Naive thymus-derived CD4-positive, alpha-beta T cell (primary cell): ENCODE measurements around the gene SACS. TPM values are rescaled to one million over a fixed set of nuclear protein-coding genes. Genes with fewer than 3 reads are reported as not detected.

Source experiments
- ATAC-seq: fragments of 150-1000 bp; cut with Tn5 transposase; 2 replicates; pipeline ENCODE4 v1.10.0; 2021; ENCODE audit warnings: mild to moderate bottlenecking, moderate library complexity
- CTCF ChIA-PET: fragments of 350-600 bp; sonication (Branson Sonifier 250); formaldehyde crosslinking; loops from one replicate; lab custom pipeline; 2021; ENCODE audit warnings: antibody characterized with exemption; lab: Charles Lee
- POLR2A ChIA-PET: fragments of 350-600 bp; sonication (Branson Sonifier 250); formaldehyde crosslinking; loops from one replicate; lab custom pipeline; 2021; ENCODE audit warnings: antibody characterized with exemption, inconsistent platforms; lab: Charles Lee
- DNase-seq, 9 donors: peaks; one replicate each; pipeline versions ENCODE4 v3.0.0 to v3.0.0-alpha.2; 2020 to 2022; ENCODE audit warnings: mixed read lengths in 1 of 9
- H3K27ac ChIP-seq: one replicate; pipeline ENCODE4 v1.7.0; 2013; ENCODE audit warnings: mild to moderate bottlenecking, low read depth, low read length, moderate library complexity
- H3K27me3 ChIP-seq, 2 donors: one replicate each; pipeline ENCODE4 v1.7.0; 2013; ENCODE audit warnings: low read length in 2 of 2, mild to moderate bottlenecking in 2 of 2, moderate library complexity in 2 of 2; ENCODE audit not compliant: control insufficient read depth in 2 of 2, insufficient read depth in 2 of 2
- H3K36me3 ChIP-seq, 3 experiments: 1 replicate in 2 of 3; 2 replicates in 1 of 3; pipeline ENCODE4 v1.7.0; 2013; ENCODE audit warnings: low read length in 3 of 3, mild to moderate bottlenecking in 3 of 3, moderate library complexity in 1 of 3; ENCODE audit not compliant: insufficient read depth in 3 of 3, control insufficient read depth in 2 of 3
- H3K4me1 ChIP-seq, 2 donors: one replicate each; pipeline ENCODE4 v1.7.0; 2013; ENCODE audit warnings: low read length in 2 of 2, mild to moderate bottlenecking in 2 of 2, moderate library complexity in 1 of 2; ENCODE audit not compliant: control insufficient read depth in 2 of 2, insufficient read depth in 2 of 2
- H3K4me3 ChIP-seq: 2 replicates; pipeline ENCODE4 v1.7.0; 2013; ENCODE audit warnings: mild to moderate bottlenecking, low read length
- H3K9me3 ChIP-seq, 3 experiments: 1 replicate in 2 of 3; 2 replicates in 1 of 3; pipeline ENCODE4 v1.7.0; 2013; ENCODE audit warnings: low read length in 3 of 3; ENCODE audit not compliant: control insufficient read depth in 2 of 3
- H3K27ac Mint-ChIP-seq, 9 donors: one replicate each; pipeline ENCODE4 v1.8.0; 2020 to 2022; ENCODE audit warnings: mixed read lengths in 9 of 9, mild to moderate bottlenecking in 8 of 9, moderate library complexity in 5 of 9, inconsistent platforms in 2 of 9
- H3K27me3 Mint-ChIP-seq, 5 donors: one replicate each; pipeline ENCODE4 v1.8.0; 2021 to 2022; ENCODE audit warnings: mixed read lengths in 5 of 5, mild to moderate bottlenecking in 1 of 5
- H3K36me3 Mint-ChIP-seq, 5 donors: one replicate each; pipeline ENCODE4 v1.8.0; 2020 to 2022; ENCODE audit warnings: mixed read lengths in 5 of 5, mild to moderate bottlenecking in 3 of 5, inconsistent platforms in 1 of 5
- H3K4me1 Mint-ChIP-seq, 7 donors: one replicate each; pipeline ENCODE4 v1.8.0; 2020 to 2022; ENCODE audit warnings: mixed read lengths in 7 of 7, mild to moderate bottlenecking in 3 of 7, inconsistent platforms in 1 of 7
- H3K4me3 Mint-ChIP-seq, 10 donors: one replicate each; pipeline ENCODE4 v1.8.0; 2020 to 2022; ENCODE audit warnings: mild to moderate bottlenecking in 10 of 10, mixed read lengths in 10 of 10, moderate library complexity in 6 of 10, inconsistent platforms in 2 of 10
- H3K9me3 Mint-ChIP-seq, 11 donors: one replicate each; pipeline ENCODE4 v1.8.0; 2020 to 2022; ENCODE audit warnings: mixed read lengths in 11 of 11, mild to moderate bottlenecking in 4 of 11, inconsistent platforms in 1 of 11, moderate library complexity in 1 of 11
- intact Hi-C, 2 donors: fragments of 100-400 bp; cut with micrococcal nuclease; formaldehyde crosslinking; loops; one replicate each; pipeline ENCODE4 v1.15.1; 2023
- polyA plus RNA-seq, 2 donors: library from polyadenylated mRNA; unstranded; fragments of 300-500 nt; fragmentation: Illumina TruSeq; gene quantifications; one replicate each; pipeline ENCODE4 v1.2.3, GENCODE V29; 2021
- total RNA-seq, 6 experiments: library from RNA in 5 of 6; stranded (reverse) in 5 of 6; gene quantifications; 1 replicate in 5 of 6; 2 replicates in 1 of 6; pipeline ENCODE4 v1.2.3 and lab custom pipeline; 2021 to 2026

The SACS gene
- total and polyA plus RNA-seq, 7 experiments from 2014 or later: 3.7 to 31.7 (median 13.3) TPM

DNA sequence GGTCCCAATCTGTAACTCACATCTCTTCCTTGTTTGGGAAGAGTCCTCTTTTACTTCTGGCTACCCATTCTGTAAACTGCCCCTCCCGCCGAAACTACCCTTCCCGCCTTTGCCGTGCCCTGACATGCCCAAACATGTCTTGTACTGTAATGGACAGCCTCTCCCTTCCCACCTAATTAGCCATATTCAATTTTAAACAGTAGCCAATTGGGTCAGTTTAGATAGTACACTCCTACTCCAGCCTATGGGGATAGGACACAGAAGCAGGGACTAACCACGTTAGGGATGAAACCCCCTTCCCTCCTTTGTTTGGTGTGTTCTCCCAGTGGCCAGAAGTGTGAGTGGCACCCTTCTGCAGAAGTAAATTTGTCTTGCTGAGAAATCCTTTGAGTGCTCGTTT, 34.2 kb downstream of the SACS start:
- H3K27me3 Mint-ChIP-seq: peaks cover 0 to 20% (median 16%) of the 10 kb centered on the region in 5 donors
- no peak overlapping the region for H3K4me3 Mint-ChIP-seq
- peaks cover 10 to 21% (median 12%) of the 10 kb centered on the region in 11 donors for H3K9me3 Mint-ChIP-seq
- Histone ChIP-seq H3K36me3 (no peaks in the 10 kb centered on the region), H3K27me3 (no peaks in the 10 kb centered on the region), H3K27ac (no peak overlapping the region), H3K4me3 (no peak overlapping the region), H3K9me3 (peaks cover 0 to 5% (median 0%) of the 10 kb centered on the region in 3 experiments), H3K4me1 (no peaks in the 10 kb centered on the region)
- no peak overlapping the region for H3K27ac Mint-ChIP-seq
- ChIA-PET CTCF (no interaction called here), POLR2A (no interaction called here)
- peaks cover 3 to 7% (median 5%) of the 10 kb centered on the region in 5 donors for H3K36me3 Mint-ChIP-seq
- peaks cover 0 to 3% (median 0%) of the 10 kb centered on the region in 7 donors for H3K4me1 Mint-ChIP-seq
- no peak for ATAC-seq
- intact Hi-C loops: no loop called here
- no peak for DNase-seq

DNA sequence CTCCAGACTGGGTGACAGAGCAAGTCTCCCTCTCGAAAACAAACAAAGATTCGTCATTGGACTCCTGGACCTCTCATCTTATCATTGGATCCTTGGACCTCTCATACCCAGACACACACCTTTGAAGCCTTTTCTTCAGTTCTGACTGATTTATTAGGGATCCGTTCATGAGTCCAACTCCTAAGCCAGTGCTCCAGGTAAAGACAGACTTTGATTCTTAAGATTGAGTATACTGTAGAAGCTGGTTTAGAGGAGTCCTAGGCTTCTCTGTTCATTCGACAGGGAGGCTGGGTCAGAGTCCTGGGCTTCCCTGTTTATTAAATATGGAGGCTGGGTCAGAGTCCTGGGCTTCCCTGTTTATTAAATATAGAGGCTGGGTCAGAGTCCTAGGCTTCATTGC, 38.7 kb downstream of the SACS start:
- Histone ChIP-seq H3K9me3 (peaks cover 0 to 5% (median 0%) of the 10 kb centered on the region in 3 experiments), H3K36me3 (no peaks in the 10 kb centered on the region), H3K4me3 (no peak overlapping the region), H3K27me3 (no peaks in the 10 kb centered on the region), H3K4me1 (no peaks in the 10 kb centered on the region), H3K27ac (no peak overlapping the region)
- DNase-seq: no peak
- ATAC-seq: no peak
- Mint-ChIP-seq H3K9me3 (peaks cover 4 to 14% (median 9%) of the 10 kb centered on the region in 11 donors), H3K4me1 (peaks cover 0 to 3% (median 0%) of the 10 kb centered on the region in 7 donors), H3K27ac (no peak overlapping the region), H3K4me3 (no peak overlapping the region), H3K27me3 (peaks cover 1 to 9% (median 4%) of the 10 kb centered on the region in 5 donors), H3K36me3 (peaks cover 1 to 7% (median 5%) of the 10 kb centered on the region in 5 donors)
- CTCF ChIA-PET: interaction anchor here (1.0 kb wide), 1 partner anchor 12 kb away, joined by 3 read pairs; no protein-coding TSS in a partner anchor
- intact Hi-C loops: no loop called here
- POLR2A ChIA-PET: no interaction called here

GRCh38 chr13:23392925-23393645, 40.4 kb downstream of the SACS start:
- ChIA-PET POLR2A (no interaction called here), CTCF (no interaction called here)
- H3K36me3 Mint-ChIP-seq: no peaks in the 10 kb centered on the region
- no peaks in the 10 kb centered on the region for H3K27me3 ChIP-seq
- no peak overlapping the region for H3K27ac ChIP-seq
- H3K9me3 ChIP-seq: no peaks in the 10 kb centered on the region
- no peak overlapping the region for H3K4me3 Mint-ChIP-seq
- H3K4me1 Mint-ChIP-seq: no peaks in the 10 kb centered on the region
- ATAC-seq: no peak
- H3K36me3 ChIP-seq: no peaks in the 10 kb centered on the region
- H3K4me1 ChIP-seq: no peaks in the 10 kb centered on the region
- intact Hi-C loops: no loop called here
- H3K27ac Mint-ChIP-seq: no peak overlapping the region
- peaks cover 0 to 1% (median 0%) of the 10 kb centered on the region in 11 donors for H3K9me3 Mint-ChIP-seq
- no peak overlapping the region for H3K4me3 ChIP-seq
- DNase-seq: no peak
- peaks cover 0 to 4% (median 3%) of the 10 kb centered on the region in 5 donors for H3K27me3 Mint-ChIP-seq

DNA sequence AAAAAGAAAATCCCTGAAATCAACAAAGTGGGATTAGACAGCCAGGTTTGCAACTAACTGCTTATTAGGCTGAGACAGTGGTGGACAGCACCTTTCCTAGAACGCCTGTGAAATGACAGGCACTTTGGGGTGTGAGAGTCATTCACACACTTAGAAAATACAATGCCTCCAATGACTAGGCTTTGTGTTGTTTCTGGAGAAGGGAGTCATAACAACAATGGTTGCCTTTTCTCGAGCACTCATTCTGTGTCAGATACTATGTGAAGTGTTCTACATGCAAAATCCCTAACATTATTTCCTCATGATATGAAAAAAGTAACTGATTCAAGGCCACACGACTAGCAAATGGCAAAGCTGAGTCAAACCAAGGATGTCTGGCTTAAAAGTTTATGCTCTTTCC, 41.2 kb downstream of the SACS start:
- Histone ChIP-seq H3K4me1 (no peaks in the 10 kb centered on the region), H3K27me3 (no peaks in the 10 kb centered on the region), H3K27ac (no peak overlapping the region), H3K36me3 (no peaks in the 10 kb centered on the region), H3K9me3 (no peaks in the 10 kb centered on the region), H3K4me3 (no peak overlapping the region)
- intact Hi-C loops: no loop called here
- ATAC-seq: no peak
- H3K4me1 Mint-ChIP-seq: no peaks in the 10 kb centered on the region
- no peak overlapping the region for H3K4me3 Mint-ChIP-seq
- POLR2A ChIA-PET: no interaction called here
- H3K27ac Mint-ChIP-seq: no peak overlapping the region
- peaks cover 0 to 9% (median 4%) of the 10 kb centered on the region in 5 donors for H3K27me3 Mint-ChIP-seq
- CTCF ChIA-PET: no interaction called here
- H3K36me3 Mint-ChIP-seq: no peaks in the 10 kb centered on the region
- no peak for DNase-seq
- H3K9me3 Mint-ChIP-seq: peaks cover 0 to 1% (median 0%) of the 10 kb centered on the region in 11 donors

- ChIA-PET POLR2A (no interaction called here), CTCF (no interaction called here)
- ATAC-seq: no peak
These were observed 41.8 kb downstream of the SACS start for GRCh38 chr13:23391752-23392151.

GRCh38 chr13:23386533-23386932, 47.0 kb downstream of the SACS start:
- Mint-ChIP-seq H3K4me1 (peaks cover 0 to 29% (median 0%) of the 10 kb centered on the region in 7 donors), H3K9me3 (no peaks in the 10 kb centered on the region), H3K4me3 (peak overlapping the region in 1 of 10 donors; percentile 18), H3K27me3 (peaks cover 0 to 13% (median 3%) of the 10 kb centered on the region in 5 donors), H3K27ac (peak overlapping the region in 1 of 9 donors; percentile 6), H3K36me3 (peaks cover 0 to 3% (median 0%) of the 10 kb centered on the region in 5 donors)
- H3K36me3 ChIP-seq: no peaks in the 10 kb centered on the region
- DNase-seq (no peak), ATAC-seq (no peak)
- no peak overlapping the region for H3K27ac ChIP-seq
- no peaks in the 10 kb centered on the region for H3K9me3 ChIP-seq
- no peaks in the 10 kb centered on the region for H3K4me1 ChIP-seq
- no peak overlapping the region for H3K4me3 ChIP-seq
- POLR2A ChIA-PET: interaction anchor here (0.7 kb wide), 1 partner anchor 1928 kb away, joined by 3 read pairs; no protein-coding TSS in a partner anchor
- CTCF ChIA-PET: no interaction called here
- intact Hi-C loops: no loop called here
- no peaks in the 10 kb centered on the region for H3K27me3 ChIP-seq

More at GRCh38 chr13:23391752-23392151, 41.8 kb downstream of the SACS start:
- H3K36me3 Mint-ChIP-seq: peaks cover 0 to under 1% (median 0%) of the 10 kb centered on the region in 5 donors
- no peak for DNase-seq
- intact Hi-C loops: no loop called here
- peaks cover 0 to 1% (median 0%) of the 10 kb centered on the region in 11 donors for H3K9me3 Mint-ChIP-seq
- no peak overlapping the region for H3K4me3 Mint-ChIP-seq
- H3K4me1 Mint-ChIP-seq: peaks cover 0 to under 1% (median 0%) of the 10 kb centered on the region in 7 donors
- no peaks in the 10 kb centered on the region for H3K36me3 ChIP-seq
- no peaks in the 10 kb centered on the region for H3K27me3 ChIP-seq
- no peaks in the 10 kb centered on the region for H3K4me1 ChIP-seq
- H3K27me3 Mint-ChIP-seq: peaks cover 0 to 9% (median 4%) of the 10 kb centered on the region in 5 donors
- no peak overlapping the region for H3K27ac Mint-ChIP-seq
- H3K4me3 ChIP-seq: no peak overlapping the region
- no peak overlapping the region for H3K27ac ChIP-seq
- no peaks in the 10 kb centered on the region for H3K9me3 ChIP-seq
